CD14-positive monocyte (primary cell): ENCODE data around the gene LRBA. TPM values are rescaled to one million over a fixed set of nuclear protein-coding genes. Genes with fewer than 3 reads are reported as not detected.

ENCODE experiments used
- DNase-seq, 3 donors: peaks; one replicate each; pipeline ENCODE4 v3.0.0-alpha.2; 2011 to 2022
- H2AFZ ChIP-seq: 2 replicates; pipeline ENCODE4 v1.6.0; 2012; ENCODE audit warnings: mild to moderate bottlenecking, low read depth, low read length, inconsistent platforms; ENCODE audit not compliant: insufficient read depth, poor library complexity, severe bottlenecking
- H3K27ac ChIP-seq, 2 donors: 1 replicate in 1 of 2; 2 replicates in 1 of 2; pipeline ENCODE4 v1.5.1; 2012 to 2013; ENCODE audit warnings: low read length in 2 of 2, control low read depth in 1 of 2, inconsistent platforms in 1 of 2, low read depth in 1 of 2, mild to moderate bottlenecking in 1 of 2
- H3K27me3 ChIP-seq, 2 donors: one replicate each; pipeline versions ENCODE4 v1.6.0 to v1.6.1; 2011 to 2013; ENCODE audit warnings: low read length in 2 of 2; ENCODE audit not compliant: control insufficient read depth in 2 of 2, insufficient read depth in 2 of 2
- H3K36me3 ChIP-seq, 2 donors: replicated peaks in 1 of 2; 1 replicate in 1 of 2; 2 replicates in 1 of 2; pipeline versions ENCODE4 v1.5.1 to v1.6.1; 2012 to 2013; ENCODE audit warnings: low read length in 2 of 2, control low read depth in 1 of 2, inconsistent platforms in 1 of 2, mild to moderate bottlenecking in 1 of 2; ENCODE audit not compliant: insufficient read depth in 2 of 2, control insufficient read depth in 1 of 2
- H3K4me1 ChIP-seq, 2 donors: 1 replicate in 1 of 2; 2 replicates in 1 of 2; pipeline versions ENCODE4 v1.5.1 to v1.6.1; 2012 to 2013; ENCODE audit warnings: low read length in 2 of 2, control low read depth in 1 of 2, inconsistent platforms in 1 of 2, mild to moderate bottlenecking in 1 of 2, moderate library complexity in 1 of 2; ENCODE audit not compliant: insufficient read depth in 2 of 2, control insufficient read depth in 1 of 2
- H3K4me2 ChIP-seq: replicated peaks from 2 replicates; pipeline ENCODE3; 2012; ENCODE audit warnings: low read length, moderate library complexity, mild to moderate bottlenecking; ENCODE audit not compliant: poor library complexity, severe bottlenecking; ENCODE audit errors: extremely low read depth
- H3K4me3 ChIP-seq, 3 experiments: fragments of 200-600 bp in 1 of 3; sonication (generic) in 1 of 3; replicated peaks in 1 of 3; 1 replicate in 2 of 3; 2 replicates in 1 of 3; pipeline ENCODE4 v1.5.1; 2011 to 2013; ENCODE audit warnings: low read length in 3 of 3, mild to moderate bottlenecking in 3 of 3, control low read depth in 2 of 3, low read depth in 2 of 3, inconsistent platforms in 1 of 3, moderate library complexity in 1 of 3
- H3K79me2 ChIP-seq: 2 replicates; pipeline ENCODE4 v1.6.0; 2012; ENCODE audit warnings: mild to moderate bottlenecking, control low read depth, inconsistent platforms, low read length, moderate library complexity; ENCODE audit not compliant: insufficient read depth
- H3K9ac ChIP-seq: 2 replicates; pipeline ENCODE4 v1.6.0; 2017; ENCODE audit warnings: low read length, mild to moderate bottlenecking; ENCODE audit not compliant: insufficient read depth, poor library complexity, severe bottlenecking
- H3K9me3 ChIP-seq, 2 donors: replicated peaks in 1 of 2; 1 replicate in 1 of 2; 2 replicates in 1 of 2; pipeline versions ENCODE4 v1.5.1 to v1.6.1; 2012 to 2013; ENCODE audit warnings: low read length in 2 of 2, control low read depth in 1 of 2; ENCODE audit not compliant: control insufficient read depth in 1 of 2, insufficient read depth in 1 of 2
- H4K20me1 ChIP-seq: 2 replicates; pipeline ENCODE4 v1.6.0; 2012; ENCODE audit warnings: mild to moderate bottlenecking, low read length, control low read depth, moderate library complexity; ENCODE audit not compliant: insufficient read depth
- H3K27ac Mint-ChIP-seq, 7 donors: one replicate each; pipeline ENCODE4 v1.8.0; 2020; ENCODE audit warnings: mild to moderate bottlenecking in 7 of 7, mixed read lengths in 7 of 7, moderate library complexity in 6 of 7, inconsistent platforms in 2 of 7
- H3K27me3 Mint-ChIP-seq, 3 donors: one replicate each; pipeline ENCODE4 v1.8.0; 2021 to 2022; ENCODE audit warnings: low read depth in 3 of 3, mild to moderate bottlenecking in 3 of 3, mixed read lengths in 3 of 3, moderate library complexity in 3 of 3, inconsistent platforms in 1 of 3
- H3K36me3 Mint-ChIP-seq, 2 donors: one replicate each; pipeline ENCODE4 v1.8.0; 2020; ENCODE audit warnings: mixed read lengths in 2 of 2, inconsistent platforms in 1 of 2, mild to moderate bottlenecking in 1 of 2
- H3K4me1 Mint-ChIP-seq: one replicate; pipeline ENCODE4 v1.8.0; 2020; ENCODE audit warnings: mild to moderate bottlenecking, mixed read lengths
- H3K4me3 Mint-ChIP-seq, 2 donors: one replicate each; pipeline ENCODE4 v1.8.0; 2020; ENCODE audit warnings: mild to moderate bottlenecking in 2 of 2, mixed read lengths in 2 of 2, moderate library complexity in 1 of 2
- H3K9me3 Mint-ChIP-seq, 7 donors: one replicate each; pipeline ENCODE4 v1.8.0; 2020 to 2022; ENCODE audit warnings: mixed read lengths in 7 of 7, mild to moderate bottlenecking in 6 of 7, moderate library complexity in 6 of 7, inconsistent platforms in 2 of 7
- WGBS: methylation state at CpG from one replicate; pipeline ENCODE4 v1.1.5; 2013; ENCODE audit warnings: missing lambda C conversion rate; ENCODE audit not compliant: insufficient coverage; 5-methylcytosine and 5-hydroxymethylcytosine counted together
- intact Hi-C, 2 donors: fragments of 100-400 bp; cut with micrococcal nuclease; formaldehyde crosslinking; loops; one replicate each; pipeline versions ENCODE4 v1.15.0 to v1.15.1; 2023
- polyA plus RNA-seq, 3 donors: library from polyadenylated mRNA; depleted of rRNA in 1 of 3; unstranded in 2 of 3; stranded (reverse) in 1 of 3; fragments of 300-500 nt in 2 of 3; fragments of >200 nt in 1 of 3; fragmentation: Illumina TruSeq in 2 of 3; gene quantifications; 1 replicate in 2 of 3; 2 replicates in 1 of 3; pipeline ENCODE4 v1.2.3, GENCODE V29; 2012 to 2021
- TF ChIP-seq, protein P1 (sequence below): fragments of 200-600 bp; IDR thresholded peaks from one replicate; pipeline ENCODE4 v1.8.0; 2022; ENCODE audit warnings: antibody characterized with exemption, mild to moderate bottlenecking

The LRBA gene
- polyA plus RNA-seq, 3 donors = 1.5 to 5.5 (median 4.4) TPM

DNA sequence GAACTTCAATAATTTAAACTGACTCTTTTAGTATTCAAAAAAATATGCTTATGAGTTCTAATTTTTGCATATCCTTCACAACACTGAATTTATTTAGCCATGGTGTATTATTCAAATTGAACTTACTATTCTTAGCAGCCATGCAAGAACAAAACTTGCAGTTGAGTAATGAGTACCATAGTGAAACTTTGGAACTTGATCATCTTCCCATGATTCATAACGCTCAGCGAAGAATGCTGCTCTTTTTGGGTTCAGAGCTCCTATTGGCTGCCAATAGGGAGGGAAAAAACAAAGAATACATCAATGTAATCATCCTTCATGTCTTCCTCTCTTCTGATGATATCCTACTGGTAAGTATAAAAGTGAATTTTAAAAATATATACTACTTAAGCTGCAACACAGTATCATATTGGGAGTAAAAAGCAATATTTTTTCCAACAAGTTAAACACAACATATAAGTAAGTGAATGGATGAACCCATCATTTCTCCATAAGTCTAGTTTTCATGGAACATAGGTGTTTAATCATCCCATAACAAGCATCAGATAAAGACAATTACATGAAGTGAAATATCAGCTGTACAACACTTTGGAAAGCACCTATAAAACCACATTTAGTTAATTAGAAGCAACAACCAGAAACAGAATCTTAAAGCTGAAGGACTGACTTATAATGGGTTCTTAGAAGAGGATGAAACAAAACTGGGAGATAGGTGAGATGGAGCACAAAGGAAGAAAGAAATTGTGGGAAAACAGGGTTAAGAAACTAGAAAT lies 578.3 kb downstream of the LRBA start:
- H3K27me3 ChIP-seq = no peaks in the 10 kb centered on the region
- H4K20me1 ChIP-seq = no peaks in the 10 kb centered on the region
- H3K9me3 ChIP-seq = no peaks in the 10 kb centered on the region
- DNase-seq = no peak
- H3K4me3 ChIP-seq = no peak overlapping the region
- H2AFZ ChIP-seq = no peak overlapping the region
- TF ChIP-seq, protein P1, sequence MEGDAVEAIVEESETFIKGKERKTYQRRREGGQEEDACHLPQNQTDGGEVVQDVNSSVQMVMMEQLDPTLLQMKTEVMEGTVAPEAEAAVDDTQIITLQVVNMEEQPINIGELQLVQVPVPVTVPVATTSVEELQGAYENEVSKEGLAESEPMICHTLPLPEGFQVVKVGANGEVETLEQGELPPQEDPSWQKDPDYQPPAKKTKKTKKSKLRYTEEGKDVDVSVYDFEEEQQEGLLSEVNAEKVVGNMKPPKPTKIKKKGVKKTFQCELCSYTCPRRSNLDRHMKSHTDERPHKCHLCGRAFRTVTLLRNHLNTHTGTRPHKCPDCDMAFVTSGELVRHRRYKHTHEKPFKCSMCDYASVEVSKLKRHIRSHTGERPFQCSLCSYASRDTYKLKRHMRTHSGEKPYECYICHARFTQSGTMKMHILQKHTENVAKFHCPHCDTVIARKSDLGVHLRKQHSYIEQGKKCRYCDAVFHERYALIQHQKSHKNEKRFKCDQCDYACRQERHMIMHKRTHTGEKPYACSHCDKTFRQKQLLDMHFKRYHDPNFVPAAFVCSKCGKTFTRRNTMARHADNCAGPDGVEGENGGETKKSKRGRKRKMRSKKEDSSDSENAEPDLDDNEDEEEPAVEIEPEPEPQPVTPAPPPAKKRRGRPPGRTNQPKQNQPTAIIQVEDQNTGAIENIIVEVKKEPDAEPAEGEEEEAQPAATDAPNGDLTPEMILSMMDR = no peak
- no peak overlapping the region for H3K27ac ChIP-seq
- no peak overlapping the region for H3K9ac ChIP-seq
- no peaks in the 10 kb centered on the region for H3K79me2 ChIP-seq
- no CpG with 5 or more reads among the region's 2 CpGs for WGBS
- Mint-ChIP-seq H3K36me3 (peaks cover 7 to 10% of the 10 kb centered on the region in 2 donors), H3K27ac (no peak overlapping the region), H3K4me1 (no peaks in the 10 kb centered on the region), H3K4me3 (no peak overlapping the region), H3K27me3 (no peaks in the 10 kb centered on the region), H3K9me3 (peaks cover 0 to 2% (median 0%) of the 10 kb centered on the region in 7 donors)
- intact Hi-C loops = no loop called here
- no peak overlapping the region for H3K4me2 ChIP-seq
- H3K4me1 ChIP-seq = no peaks in the 10 kb centered on the region
- H3K36me3 ChIP-seq = no peaks in the 10 kb centered on the region

DNA sequence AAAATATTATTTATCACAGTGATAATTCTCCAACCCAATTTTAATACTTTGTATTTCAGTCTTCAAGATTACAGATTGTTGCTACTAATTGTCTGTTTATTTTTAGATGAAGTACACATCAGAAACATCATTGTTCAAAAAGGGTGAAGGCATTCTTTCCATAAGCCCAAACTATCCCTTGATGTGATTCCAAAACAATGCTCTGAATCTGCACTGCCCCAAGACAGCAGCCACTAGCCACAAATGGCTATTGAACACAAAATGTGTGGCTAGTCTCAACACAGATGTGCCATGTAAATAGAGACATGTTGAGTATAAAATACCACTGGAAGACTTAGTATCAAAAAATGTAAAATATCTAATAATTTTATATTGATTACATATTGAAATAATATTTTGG lies 583.9 kb downstream of the LRBA start:
- Histone ChIP-seq H4K20me1 (no peaks in the 10 kb centered on the region), H3K9ac (no peak overlapping the region), H3K36me3 (no peaks in the 10 kb centered on the region), H3K4me3 (no peak overlapping the region), H3K4me2 (no peak overlapping the region), H2AFZ (no peak overlapping the region), H3K4me1 (no peaks in the 10 kb centered on the region), H3K27ac (no peak overlapping the region), H3K27me3 (no peaks in the 10 kb centered on the region), H3K79me2 (no peaks in the 10 kb centered on the region), H3K9me3 (no peaks in the 10 kb centered on the region)
- TF ChIP-seq, protein P1 = no peak
- no peak for DNase-seq
- Mint-ChIP-seq H3K36me3 (peaks cover 7 to 10% of the 10 kb centered on the region in 2 donors), H3K9me3 (peaks cover 0 to 2% (median 0%) of the 10 kb centered on the region in 7 donors), H3K4me1 (no peaks in the 10 kb centered on the region), H3K27ac (no peak overlapping the region), H3K4me3 (no peak overlapping the region), H3K27me3 (no peaks in the 10 kb centered on the region)
- intact Hi-C loops = no loop called here
